Transverse colon (tissue), 4 donors: ENCODE measurements around the gene ISX.
"Not testable (repeated sequence)": the region's sequence is repeated elsewhere in the genome, so short reads cannot be mapped to it uniquely, and the experiment has no call there.

Experiments used
- POLR2A ChIP-seq: fragments of 450-650 bp; IDR thresholded peaks from one replicate; pipeline ENCODE4 v1.6.1; 2016; ENCODE audit warnings: antibody characterized with exemption, mild to moderate bottlenecking, moderate library complexity
- POLR2AphosphoS5 ChIP-seq, 3 donors: sonication (generic); formaldehyde crosslinking; IDR thresholded peaks; one replicate each; pipeline ENCODE4 v1.6.1; 2016; ENCODE audit warnings: antibody characterized with exemption in 3 of 3
- TF ChIP-seq, protein P1 (sequence below), 5 experiments: fragments of 200-600 bp in 3 of 5; fragments of 450-650 bp in 2 of 5; sonication (generic) in 3 of 5; IDR thresholded peaks; 1 replicate in 2 of 5; 2 replicates in 3 of 5; pipeline ENCODE4 v1.5.1; 2016 to 2017; ENCODE audit warnings: antibody characterized with exemption in 5 of 5, inconsistent platforms in 3 of 5, mild to moderate bottlenecking in 2 of 5, moderate library complexity in 1 of 5

DNA sequence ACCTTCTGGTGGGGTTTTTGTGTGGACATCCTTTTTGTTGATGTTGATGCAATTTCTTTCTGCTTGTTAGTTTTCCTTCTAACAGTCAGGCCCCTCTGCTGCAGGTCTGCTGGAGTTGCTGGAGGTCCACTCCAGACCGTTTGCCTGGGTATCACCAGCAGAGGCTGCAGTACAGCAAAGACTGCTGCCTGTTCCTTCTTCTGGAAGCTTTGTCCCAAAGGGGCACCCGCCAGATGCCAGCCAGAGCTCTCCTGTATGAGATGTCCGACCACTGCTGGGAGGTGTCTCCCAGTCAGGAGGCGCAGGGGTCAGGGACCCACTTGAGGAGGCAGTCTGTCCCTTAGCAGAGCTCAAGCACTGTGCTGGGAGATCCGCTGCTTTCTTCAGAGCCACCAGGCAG is 35.8 kb upstream of the ISX start:
- TF ChIP-seq POLR2AphosphoS5 (IDR thresholded peaks at IDR 0.05); POLR2A: not testable (repeated sequence)
- TF ChIP-seq, protein P1, sequence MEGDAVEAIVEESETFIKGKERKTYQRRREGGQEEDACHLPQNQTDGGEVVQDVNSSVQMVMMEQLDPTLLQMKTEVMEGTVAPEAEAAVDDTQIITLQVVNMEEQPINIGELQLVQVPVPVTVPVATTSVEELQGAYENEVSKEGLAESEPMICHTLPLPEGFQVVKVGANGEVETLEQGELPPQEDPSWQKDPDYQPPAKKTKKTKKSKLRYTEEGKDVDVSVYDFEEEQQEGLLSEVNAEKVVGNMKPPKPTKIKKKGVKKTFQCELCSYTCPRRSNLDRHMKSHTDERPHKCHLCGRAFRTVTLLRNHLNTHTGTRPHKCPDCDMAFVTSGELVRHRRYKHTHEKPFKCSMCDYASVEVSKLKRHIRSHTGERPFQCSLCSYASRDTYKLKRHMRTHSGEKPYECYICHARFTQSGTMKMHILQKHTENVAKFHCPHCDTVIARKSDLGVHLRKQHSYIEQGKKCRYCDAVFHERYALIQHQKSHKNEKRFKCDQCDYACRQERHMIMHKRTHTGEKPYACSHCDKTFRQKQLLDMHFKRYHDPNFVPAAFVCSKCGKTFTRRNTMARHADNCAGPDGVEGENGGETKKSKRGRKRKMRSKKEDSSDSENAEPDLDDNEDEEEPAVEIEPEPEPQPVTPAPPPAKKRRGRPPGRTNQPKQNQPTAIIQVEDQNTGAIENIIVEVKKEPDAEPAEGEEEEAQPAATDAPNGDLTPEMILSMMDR (IDR thresholded peaks at IDR 0.05) = not testable (repeated sequence)
